GM11168 (cell line): ENCODE measurements around the gene SGCB.
"Not testable (repeated sequence)": the region's sequence is repeated elsewhere in the genome, so short reads cannot be mapped to it uniquely, and the experiment has no call there.

ENCODE experiments used
- in situ Hi-C: fragments of 300-500 bp; cut with MboI; formaldehyde crosslinking; loops from one replicate; pipeline ENCODE4 v1.12.0; 2022; ENCODE audit warnings: low sequenced_read_pairs; ENCODE audit not compliant: unreplicated experiment

SGCB gene, protein sequence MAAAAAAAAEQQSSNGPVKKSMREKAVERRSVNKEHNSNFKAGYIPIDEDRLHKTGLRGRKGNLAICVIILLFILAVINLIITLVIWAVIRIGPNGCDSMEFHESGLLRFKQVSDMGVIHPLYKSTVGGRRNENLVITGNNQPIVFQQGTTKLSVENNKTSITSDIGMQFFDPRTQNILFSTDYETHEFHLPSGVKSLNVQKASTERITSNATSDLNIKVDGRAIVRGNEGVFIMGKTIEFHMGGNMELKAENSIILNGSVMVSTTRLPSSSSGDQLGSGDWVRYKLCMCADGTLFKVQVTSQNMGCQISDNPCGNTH

DNA sequence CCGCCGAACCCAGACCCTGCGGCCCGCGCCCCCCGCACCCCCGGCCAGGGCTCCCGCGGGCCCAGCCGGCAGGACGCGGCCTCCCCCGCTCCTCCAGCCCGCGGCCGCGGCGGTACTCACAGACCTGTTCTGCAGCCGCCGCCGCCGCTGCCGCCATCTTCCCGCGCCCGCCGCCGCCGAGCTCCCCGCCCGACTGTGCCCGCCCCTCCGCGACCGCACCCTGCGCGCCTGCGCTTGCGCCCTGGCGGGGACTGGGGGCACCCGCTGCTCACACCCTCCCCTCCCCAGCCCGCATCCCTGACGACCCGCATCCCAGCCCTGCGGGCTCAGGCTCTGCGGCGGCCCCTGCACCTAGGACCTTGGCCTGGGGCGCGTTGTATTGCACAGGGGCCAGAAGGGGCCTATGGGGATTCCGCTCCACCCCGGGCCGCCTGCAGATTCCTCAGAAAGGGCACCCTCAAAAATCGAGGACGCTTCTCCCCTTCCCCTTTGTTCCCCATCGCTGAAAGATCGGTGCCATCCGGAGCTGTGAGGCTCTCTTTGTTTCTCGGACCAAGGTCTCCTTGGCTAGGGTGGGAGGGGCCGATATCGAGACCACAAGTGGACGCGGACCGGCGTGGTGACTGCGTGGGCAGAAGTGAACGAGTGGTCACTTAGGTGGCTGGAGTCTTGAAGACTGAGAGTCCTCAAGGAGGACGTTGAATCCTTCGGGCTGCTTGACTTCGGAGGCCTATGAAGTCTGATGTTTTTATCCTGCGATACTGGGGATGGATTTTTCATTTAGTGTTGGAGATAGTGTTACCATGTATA, at the start of gene SGCB:
Gene SGCB (minus strand): TSS at position 197 of the 810 bp plus-strand sequence. CDS start 40 bp downstream, at position 157.
- in situ Hi-C loops, result no loop called here

DNA sequence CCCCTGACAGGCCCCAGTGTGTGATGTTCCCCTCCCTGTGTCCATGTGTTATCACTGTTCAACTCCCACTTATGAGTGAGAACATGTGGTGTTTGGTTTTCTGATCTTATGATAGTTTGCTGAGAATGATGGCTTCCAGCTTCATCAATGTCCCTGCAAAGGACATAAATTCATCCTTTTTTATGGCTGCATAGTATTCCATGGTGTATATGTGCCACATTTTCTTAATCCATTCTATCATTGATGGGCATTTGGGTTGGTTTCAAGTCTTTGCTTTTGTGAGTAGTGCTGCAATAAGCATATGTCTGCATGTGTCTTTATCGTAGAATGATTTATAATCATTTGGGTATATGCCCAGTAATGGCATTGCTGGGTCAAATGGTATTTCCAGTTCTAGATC, 48.3 kb upstream of the SGCB start:
- in situ Hi-C loops, result not testable (repeated sequence)

GRCh38 chr4:52081216-52081615, 43.1 kb upstream of the SGCB start:
- in situ Hi-C loops, result no loop called here

- in situ Hi-C loops, result no loop called here
These were observed 41.6 kb upstream of the SGCB start for GRCh38 chr4:52079659-52080058.

- in situ Hi-C loops, result no loop called here
These were observed 38.6 kb upstream of the SGCB start for GRCh38 chr4:52076731-52077130.

DNA sequence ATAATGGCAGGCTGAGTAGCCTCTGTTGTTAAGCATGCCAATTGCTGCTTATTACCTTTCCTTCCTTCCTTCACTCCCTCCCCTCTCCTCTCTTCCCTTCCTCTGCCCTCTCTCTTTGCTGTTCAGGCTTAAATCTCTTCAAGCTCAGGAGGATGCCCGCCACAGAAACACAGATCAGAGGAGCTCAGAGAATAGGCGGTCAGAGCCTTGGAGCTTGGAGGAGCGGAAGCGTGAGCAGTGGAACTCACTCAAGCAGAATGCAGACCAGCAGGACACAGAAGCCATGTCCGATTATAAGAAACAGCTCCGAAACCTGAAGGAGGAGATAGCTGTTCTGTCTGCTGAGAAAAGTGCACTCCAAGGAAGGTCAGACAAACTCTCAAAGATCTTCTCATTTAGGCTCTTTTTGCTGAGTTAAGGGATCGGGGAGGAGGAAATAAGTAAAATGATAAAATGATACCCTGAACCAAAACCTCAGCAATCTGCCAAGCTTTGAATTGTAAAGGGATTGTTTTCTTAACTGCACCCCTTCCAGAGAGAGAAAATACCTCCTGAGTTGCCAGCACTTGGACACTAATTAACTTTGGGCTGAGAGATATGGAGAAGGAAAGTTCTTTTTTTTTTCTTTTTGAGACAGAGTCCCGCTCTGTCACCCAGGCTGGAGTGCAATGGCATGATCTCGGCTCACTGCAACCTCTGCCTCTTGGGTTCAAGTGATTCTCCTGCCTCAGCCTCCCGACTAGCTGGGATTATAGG, 33.9 kb upstream of the SGCB start:
- in situ Hi-C loops, result no loop called here

GRCh38 chr4:52069571-52069970, 31.5 kb upstream of the SGCB start:
- in situ Hi-C loops, result no loop called here

DNA sequence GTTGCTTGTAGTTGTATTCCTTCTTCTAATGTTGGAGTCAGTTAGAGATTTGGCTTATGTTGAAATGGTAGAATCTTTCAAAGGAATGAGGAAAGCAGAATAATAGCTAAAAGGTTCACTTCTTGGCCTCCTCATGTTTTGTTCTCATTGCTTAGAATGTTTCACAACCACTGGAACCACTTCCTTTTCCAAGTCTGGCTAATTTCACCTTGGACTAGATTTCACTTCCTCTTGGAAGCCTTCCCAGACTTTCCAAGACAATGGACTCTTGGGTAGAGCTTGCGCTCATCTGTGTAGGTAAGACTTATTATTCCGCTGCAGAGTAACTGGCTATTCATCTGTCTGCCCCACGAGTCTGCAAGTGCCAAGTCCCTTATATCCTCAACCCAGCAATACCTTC, 21.3 kb upstream of the SGCB start:
- in situ Hi-C loops, result no loop called here

DNA sequence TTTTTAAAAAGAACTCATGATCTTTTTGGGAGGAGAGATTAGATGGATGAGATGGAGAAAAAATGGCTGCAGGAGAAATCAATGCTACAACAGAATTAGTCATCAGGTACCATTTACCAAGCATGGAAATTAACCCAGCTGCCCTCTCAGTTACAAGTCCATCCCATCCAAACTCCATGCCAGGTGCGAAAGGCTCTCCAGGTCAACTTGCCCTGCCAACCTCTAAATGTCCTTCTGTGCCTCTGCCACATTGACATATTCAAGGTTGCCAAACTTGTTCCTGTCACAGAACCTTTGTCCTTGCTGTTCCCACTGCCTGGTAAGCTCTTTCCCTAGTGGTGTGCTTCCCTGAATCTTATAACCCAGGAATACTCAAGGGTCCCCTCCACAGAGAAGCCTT, 20.2 kb upstream of the SGCB start:
- in situ Hi-C loops, result no loop called here

- in situ Hi-C loops, result no loop called here
These were observed 19.1 kb upstream of the SGCB start for GRCh38 chr4:52057196-52057595.

- in situ Hi-C loops, result no loop called here
These were observed 16.2 kb upstream of the SGCB start for GRCh38 chr4:52054254-52054653.

- in situ Hi-C loops, result no loop called here
These were observed 14.3 kb upstream of the SGCB start for GRCh38 chr4:52052475-52052780.

DNA sequence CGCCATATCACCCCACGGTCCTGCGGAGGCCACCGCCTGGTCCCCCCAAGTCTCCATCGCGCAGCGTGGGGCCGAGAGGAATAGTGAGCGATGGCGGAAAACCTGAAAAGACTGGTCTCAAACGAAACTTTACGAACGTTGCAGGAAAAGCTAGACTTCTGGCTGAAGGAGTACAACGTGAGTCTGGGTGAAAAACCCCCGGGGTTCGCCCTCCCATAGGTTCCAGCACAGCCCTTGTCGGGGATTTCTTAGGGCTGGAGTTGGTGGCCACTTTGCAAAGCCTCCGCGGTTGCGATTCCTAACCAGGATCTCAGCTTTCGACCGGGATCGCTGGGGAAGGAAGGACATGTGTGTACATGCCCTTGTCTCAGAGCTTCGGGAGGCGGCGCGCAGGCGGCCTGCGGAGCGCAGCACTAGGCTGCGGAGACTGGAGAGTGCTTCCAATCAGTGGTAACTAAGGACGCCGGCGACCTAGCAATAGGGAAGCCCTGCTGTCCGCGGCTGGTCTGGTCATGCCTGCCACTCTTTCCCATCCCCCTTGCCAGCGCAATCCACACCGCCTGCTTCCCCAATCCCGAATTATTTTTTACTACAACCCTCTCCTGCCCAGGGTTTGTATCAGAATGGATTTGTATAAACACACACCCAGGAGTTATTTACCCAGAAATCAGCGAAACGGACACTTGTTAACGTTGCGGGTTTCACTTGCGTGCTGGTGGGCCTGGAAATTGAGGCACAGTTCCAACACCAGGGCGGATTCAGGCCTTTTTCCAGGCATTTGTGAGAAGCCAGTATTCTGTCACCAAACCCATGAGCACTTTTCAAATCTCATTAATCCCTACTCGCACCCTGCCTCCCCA, 13.7 kb upstream of the SGCB start:
- in situ Hi-C loops, result no loop called here

DNA sequence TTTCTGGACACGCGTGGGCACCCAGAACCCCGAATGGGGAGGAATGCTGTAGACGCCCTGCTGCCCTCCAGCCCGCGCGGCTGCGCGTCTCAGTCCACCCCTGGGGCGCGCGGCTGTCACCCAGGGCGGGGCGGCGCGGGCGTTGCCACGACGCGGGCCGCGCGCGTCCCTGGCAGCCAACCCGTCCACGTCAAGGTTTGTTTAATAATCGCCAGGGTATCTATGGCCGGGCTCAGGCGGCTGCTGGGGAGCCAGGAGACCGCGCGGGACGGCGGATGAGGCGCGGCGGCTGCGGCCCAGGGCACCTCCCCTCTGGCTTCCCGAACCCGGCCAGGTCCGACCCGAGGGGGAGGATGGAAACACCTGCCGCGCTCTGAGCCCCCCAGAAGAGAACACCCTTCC, 13.1 kb upstream of the SGCB start, which contains the start of gene SPATA18:
Gene SPATA18 (plus strand): TSS at position 92 of the 402 bp plus-strand sequence. CDS start 401 bp downstream, outside the sequence.
- in situ Hi-C loops, result no loop called here

DNA sequence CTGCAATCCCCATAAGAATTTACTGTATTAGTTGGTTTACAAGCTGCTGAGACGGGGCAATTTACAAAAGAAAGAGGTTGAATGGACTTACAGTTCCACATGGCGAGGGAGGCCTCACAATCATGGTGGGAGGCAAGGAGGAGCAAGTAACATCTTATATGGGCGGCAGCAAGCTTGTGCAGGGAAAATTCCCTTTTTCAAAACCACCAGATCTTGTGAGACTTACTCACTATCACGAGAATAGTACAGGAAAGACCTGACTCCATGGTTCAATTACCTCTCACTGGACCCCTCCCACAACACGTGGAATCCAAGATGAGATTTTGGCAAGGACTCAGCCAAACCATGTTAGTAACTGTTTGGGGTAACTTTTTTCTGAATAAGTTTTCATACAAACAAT, 11.2 kb upstream of the SGCB start:
- in situ Hi-C loops, result no loop called here

GRCh38 chr4:52045028-52045427, 6.9 kb upstream of the SGCB start:
- in situ Hi-C loops, result no loop called here

DNA sequence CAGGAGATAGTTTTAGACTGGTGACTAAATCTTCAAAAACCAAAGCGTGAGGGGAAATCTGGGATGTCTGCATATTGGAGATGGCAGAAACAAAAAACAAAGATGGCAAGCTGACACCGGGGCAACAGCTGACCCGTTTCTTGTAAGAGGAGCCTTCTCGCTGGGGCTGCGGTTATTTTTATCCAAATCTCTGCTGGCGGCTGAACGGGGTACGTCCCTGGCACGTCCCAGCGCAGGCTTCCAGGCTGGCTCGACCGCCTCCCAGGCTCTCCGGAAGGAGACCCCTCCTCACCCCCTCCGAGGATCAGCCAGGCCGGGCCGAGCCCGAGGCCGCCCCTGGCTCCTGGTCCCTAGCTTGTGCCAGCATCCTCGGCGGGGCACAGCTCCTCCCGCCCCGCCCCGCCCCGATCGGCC, 403 bp downstream of the SGCB start:
- in situ Hi-C loops, result no loop called here

GRCh38 chr4:52036886-52037530, 1.1 kb downstream of the SGCB start:
- in situ Hi-C loops, result no loop called here

- in situ Hi-C loops, result no loop called here
These were observed 2.9 kb downstream of the SGCB start for GRCh38 chr4:52035190-52035589.
